Osteoblast (primary cell): ENCODE measurements around the gene SAG. TPM values are rescaled to one million over a fixed set of nuclear protein-coding genes. Genes with fewer than 3 reads are reported as not detected.

Experiments
- DNase-seq: peaks from one replicate; pipeline ENCODE4 v3.0.0; 2011; ENCODE audit warnings: low spot score, mixed read lengths; ENCODE audit not compliant: insufficient read length; ENCODE audit errors: missing footprints
- H2AFZ ChIP-seq: 2 replicates; pipeline ENCODE4 v1.6.0; 2011; ENCODE audit warnings: mild to moderate bottlenecking, low read length
- H3K27ac ChIP-seq: 2 replicates; pipeline ENCODE4 v1.5.1; 2011; ENCODE audit warnings: mild to moderate bottlenecking, low read depth, low read length, moderate library complexity
- H3K27me3 ChIP-seq: 2 replicates; pipeline ENCODE4 v1.6.0; 2012; ENCODE audit warnings: mild to moderate bottlenecking, control low read depth, inconsistent platforms, low read length, moderate library complexity; ENCODE audit not compliant: insufficient read depth
- H3K36me3 ChIP-seq: 2 replicates; pipeline ENCODE4 v1.5.1; 2011; ENCODE audit warnings: mild to moderate bottlenecking, low read length, control low read depth, moderate library complexity; ENCODE audit not compliant: insufficient read depth
- H3K4me1 ChIP-seq: 2 replicates; pipeline ENCODE4 v1.5.1; 2011; ENCODE audit warnings: mild to moderate bottlenecking, low read length, control low read depth, moderate library complexity; ENCODE audit not compliant: insufficient read depth
- H3K4me2 ChIP-seq: 2 replicates; pipeline ENCODE4 v1.6.0; 2011; ENCODE audit warnings: mild to moderate bottlenecking, low read length; ENCODE audit not compliant: insufficient read depth
- H3K4me3 ChIP-seq: fragments of 200-600 bp; sonication (generic); 3 replicates; pipeline ENCODE4 v1.5.1; 2012; ENCODE audit warnings: mild to moderate bottlenecking, low read length, inconsistent platforms; ENCODE audit not compliant: insufficient read depth
- H3K79me2 ChIP-seq: 2 replicates; pipeline ENCODE4 v1.6.0; 2012; ENCODE audit warnings: mild to moderate bottlenecking, low read length, control low read depth, inconsistent platforms; ENCODE audit not compliant: insufficient read depth
- H3K9me3 ChIP-seq: 2 replicates; pipeline ENCODE4 v1.5.1; 2011; ENCODE audit warnings: low read depth, low read length, control low read depth
- H4K20me1 ChIP-seq: 2 replicates; pipeline ENCODE4 v1.6.0; 2012; ENCODE audit warnings: mild to moderate bottlenecking, low read length, control low read depth; ENCODE audit not compliant: insufficient read depth
- total RNA-seq: library from RNA; depleted of rRNA; stranded (reverse); fragments of >200 nt; gene quantifications from 2 replicates; pipeline ENCODE4 v1.2.3, GENCODE V29; 2012
- TF ChIP-seq, protein P1 (sequence below): IDR thresholded peaks from 2 replicates; pipeline ENCODE4 v1.5.1; 2011; ENCODE audit warnings: mild to moderate bottlenecking, low read depth, low read length, moderate library complexity; ENCODE audit errors: extremely low read depth

SAG gene
- total RNA-seq, 1 donor, result not detected

GRCh38 chr2:233354500-233354924, 46.9 kb downstream of the SAG start:
- Histone ChIP-seq H4K20me1 (peaks cover 16% of the 10 kb centered on the region), H3K4me1 (peaks cover 25% of the 10 kb centered on the region), H3K4me2 (peak overlapping the region; percentile 89), H3K36me3 (no peaks in the 10 kb centered on the region), H3K9me3 (no peaks in the 10 kb centered on the region), H3K27me3 (no peaks in the 10 kb centered on the region), H3K79me2 (peaks cover 20% of the 10 kb centered on the region), H3K27ac (no peak overlapping the region), H2AFZ (no peak overlapping the region), H3K4me3 (peak overlapping the region; percentile 76)
- no peak for DNase-seq
- TF ChIP-seq, protein P1, sequence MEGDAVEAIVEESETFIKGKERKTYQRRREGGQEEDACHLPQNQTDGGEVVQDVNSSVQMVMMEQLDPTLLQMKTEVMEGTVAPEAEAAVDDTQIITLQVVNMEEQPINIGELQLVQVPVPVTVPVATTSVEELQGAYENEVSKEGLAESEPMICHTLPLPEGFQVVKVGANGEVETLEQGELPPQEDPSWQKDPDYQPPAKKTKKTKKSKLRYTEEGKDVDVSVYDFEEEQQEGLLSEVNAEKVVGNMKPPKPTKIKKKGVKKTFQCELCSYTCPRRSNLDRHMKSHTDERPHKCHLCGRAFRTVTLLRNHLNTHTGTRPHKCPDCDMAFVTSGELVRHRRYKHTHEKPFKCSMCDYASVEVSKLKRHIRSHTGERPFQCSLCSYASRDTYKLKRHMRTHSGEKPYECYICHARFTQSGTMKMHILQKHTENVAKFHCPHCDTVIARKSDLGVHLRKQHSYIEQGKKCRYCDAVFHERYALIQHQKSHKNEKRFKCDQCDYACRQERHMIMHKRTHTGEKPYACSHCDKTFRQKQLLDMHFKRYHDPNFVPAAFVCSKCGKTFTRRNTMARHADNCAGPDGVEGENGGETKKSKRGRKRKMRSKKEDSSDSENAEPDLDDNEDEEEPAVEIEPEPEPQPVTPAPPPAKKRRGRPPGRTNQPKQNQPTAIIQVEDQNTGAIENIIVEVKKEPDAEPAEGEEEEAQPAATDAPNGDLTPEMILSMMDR, result no peak

- peaks cover 16% of the 10 kb centered on the region for H4K20me1 ChIP-seq
- peak overlapping the region; percentile 72 for H2AFZ ChIP-seq
- peak overlapping the region; percentile 76 for H3K4me3 ChIP-seq
- peak; percentile 94 for DNase-seq
- TF ChIP-seq, protein P1, result no peak
- H3K9me3 ChIP-seq, result no peaks in the 10 kb centered on the region
- peak overlapping the region; percentile 89 for H3K4me2 ChIP-seq
- H3K27me3 ChIP-seq, result no peaks in the 10 kb centered on the region
- H3K79me2 ChIP-seq, result peaks cover 22% of the 10 kb centered on the region
- no peak overlapping the region for H3K27ac ChIP-seq
- H3K36me3 ChIP-seq, result no peaks in the 10 kb centered on the region
- peaks cover 25% of the 10 kb centered on the region for H3K4me1 ChIP-seq
Observed at GRCh38 chr2:233354971-233355574, 47.5 kb downstream of the SAG start.

DNA sequence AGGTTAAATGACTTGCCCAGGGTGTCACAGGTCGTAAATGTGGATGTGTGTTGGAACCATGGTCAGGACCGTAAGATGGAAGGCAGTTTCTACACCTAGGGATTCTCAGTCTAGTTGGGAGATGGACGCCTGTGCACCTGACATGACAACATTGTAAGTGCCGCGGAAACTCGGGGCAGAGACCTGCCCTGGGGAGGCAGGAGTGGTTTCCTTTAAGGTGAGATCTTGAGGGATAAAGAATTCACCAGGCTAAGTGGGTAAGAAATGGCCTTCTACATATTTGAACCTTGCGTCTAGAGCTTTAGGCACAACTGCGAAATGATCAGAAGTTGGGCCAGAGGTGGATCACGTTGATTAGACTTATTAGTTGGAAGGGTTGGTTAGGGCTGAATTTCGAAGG, 48.3 kb downstream of the SAG start:
- H3K9me3 ChIP-seq, result no peaks in the 10 kb centered on the region
- no peak overlapping the region for H3K27ac ChIP-seq
- H3K4me2 ChIP-seq, result peak overlapping the region; percentile 89
- peaks cover 16% of the 10 kb centered on the region for H4K20me1 ChIP-seq
- H3K4me1 ChIP-seq, result peaks cover 17% of the 10 kb centered on the region
- no peaks in the 10 kb centered on the region for H3K36me3 ChIP-seq
- H3K4me3 ChIP-seq, result no peak overlapping the region
- peaks cover 22% of the 10 kb centered on the region for H3K79me2 ChIP-seq
- DNase-seq, result no peak
- H3K27me3 ChIP-seq, result no peaks in the 10 kb centered on the region
- H2AFZ ChIP-seq, result no peak overlapping the region
- TF ChIP-seq, protein P1, result no peak

- Histone ChIP-seq H3K4me2 (no peak overlapping the region), H3K4me1 (peaks cover 10% of the 10 kb centered on the region), H3K36me3 (no peaks in the 10 kb centered on the region), H2AFZ (no peak overlapping the region), H4K20me1 (peaks cover 16% of the 10 kb centered on the region), H3K4me3 (no peak overlapping the region), H3K9me3 (no peaks in the 10 kb centered on the region), H3K27ac (no peak overlapping the region), H3K27me3 (no peaks in the 10 kb centered on the region), H3K79me2 (peaks cover 22% of the 10 kb centered on the region)
- no peak for DNase-seq
- TF ChIP-seq, protein P1, result no peak
Observed at GRCh38 chr2:233356546-233357308, 49.1 kb downstream of the SAG start.
